Measurements from ENCODE around the gene APLP2. TPM values are rescaled to one million over a fixed set of nuclear protein-coding genes. Genes with fewer than 3 reads are reported as not detected.

The APLP2 gene
- total and polyA plus RNA-seq, 2 of the 13 experiments (the other 11 are each of a cell fraction or from before 2014, with no cell fraction given): 315 to 594 TPM

GRCh38 chr11:130129922-130130321, 60.2 kb downstream of the APLP2 start (continued):
- TF ChIP-seq HNRNPK (IDR thresholded peaks at IDR 0.05; ENCODE audit: low read depth, low read length, poor library complexity, severe bottlenecking) (no peak), ZBTB43 (CRISPR knock-in tag; conservative IDR thresholded peaks at IDR 0.05) (0 out of 2 replicates have a peak, but pooled peaks have one; percentile 29), SNAPC4 (CRISPR knock-in tag; IDR thresholded peaks at IDR 0.05) (no peak), ZNF710 (CRISPR knock-in tag; IDR thresholded peaks at IDR 0.05; ENCODE audit: borderline replicate concordance) (no peak), PATZ1 (CRISPR knock-in tag; IDR thresholded peaks at IDR 0.05) (no peak), CENPX (CRISPR knock-in tag; IDR thresholded peaks at IDR 0.05) (no peak), ZNF253 (CRISPR knock-in tag; IDR thresholded peaks at IDR 0.05; ENCODE audit: borderline replicate concordance) (no peak), RXRA (CRISPR knock-in tag; IDR thresholded peaks at IDR 0.05) (peak; percentile 34; the same call in 1 of the 2 replicates), REXO4 (CRISPR knock-in tag; IDR thresholded peaks at IDR 0.05; ENCODE audit: borderline replicate concordance) (no peak), PAX8 (CRISPR knock-in tag; IDR thresholded peaks at IDR 0.05; ENCODE audit: borderline replicate concordance) (no peak), RARG (CRISPR knock-in tag; IDR thresholded peaks at IDR 0.05; ENCODE audit: low read depth) (no peak), DZIP1 (CRISPR knock-in tag; IDR thresholded peaks at IDR 0.05) (no peak), ZBTB38 (CRISPR knock-in tag; IDR thresholded peaks at IDR 0.05) (peak; percentile 83)

Data from HepG2 (cell line).